8988T (cell line): Measurements from ENCODE around the gene ZNF202.

ENCODE experiments used
- DNase-seq: peaks from one replicate; pipeline ENCODE4 v3.0.0; 2011

The ZNF202 gene

DNA sequence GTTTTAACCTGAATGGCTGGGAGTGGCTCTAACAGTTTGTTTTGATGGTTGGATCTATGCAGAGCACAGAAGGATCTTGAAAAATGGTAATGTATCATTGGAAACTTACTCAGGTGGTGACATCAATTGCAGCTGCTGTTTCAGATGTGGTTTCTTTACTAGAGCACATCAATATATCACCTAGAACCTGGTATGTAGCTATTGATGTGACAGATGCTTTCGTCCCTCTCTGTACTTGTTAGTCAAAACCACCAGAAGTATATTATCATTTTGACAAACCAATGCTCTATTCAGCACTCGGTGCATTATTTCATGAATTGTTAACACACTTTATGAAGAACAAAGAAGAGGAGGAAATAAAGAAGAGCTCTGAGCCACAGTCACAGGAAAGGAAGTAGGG lies 60.4 kb downstream of the ZNF202 start:
- DNase-seq, result no peak

- no peak for DNase-seq
Measured at GRCh38 chr11:123678246-123678645, 63.2 kb downstream of the ZNF202 start.

DNA sequence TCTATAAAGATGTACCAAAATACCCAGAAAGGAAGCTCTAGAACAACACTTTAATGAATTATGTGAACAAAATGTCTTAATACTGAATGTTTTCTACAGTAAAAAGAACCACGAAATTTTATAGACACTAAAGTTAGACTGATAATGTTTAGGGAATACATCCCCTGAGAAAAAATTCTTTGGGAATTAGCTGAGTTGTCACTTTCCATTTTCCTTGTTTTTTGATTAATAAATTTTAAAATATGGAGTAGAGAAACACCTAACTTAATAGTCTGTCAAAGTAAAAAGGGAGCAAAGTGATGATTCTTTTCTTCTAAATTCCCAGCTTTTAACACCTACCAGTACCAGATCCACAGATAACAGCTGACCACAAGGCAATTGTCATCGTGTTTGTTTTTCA lies 64.0 kb downstream of the ZNF202 start:
- DNase-seq, result no peak

- no peak for DNase-seq
Measured at GRCh38 chr11:123674297-123674696, 67.2 kb downstream of the ZNF202 start.
